ENCODE results near the gene CDV3.

GRCh38 chr3:133592843-133593242 is 19.4 kb downstream of the CDV3 start:
- no peak for TF ChIP-seq EZH2 (IDR thresholded peaks at IDR 0.05; ENCODE audit: low read length, unreplicated experiment)
- no peak for TF ChIP-seq CTCF (conservative IDR thresholded peaks at IDR 0.05; ENCODE audit: low read depth, low read length)

All from PC-3 (cell line).